Stimulated activated effector memory CD8-positive, alpha-beta T cell treated with anti-CD3 and anti-CD28 coated beads, Interleukin-12 subunit alpha, Interleukin-12 subunit beta, amount 100 ng/mL, for 72 hours (primary cell): ENCODE data around the gene PRKRIP1.
"Not testable (repeated sequence)": the region's sequence is repeated elsewhere in the genome, so short reads cannot be mapped to it uniquely, and the experiment has no call there.

ENCODE experiments used
- ATAC-seq: fragments of 150-1000 bp; cut with Tn5 transposase; 2 replicates; pipeline ENCODE4 v1.10.0; 2021
- DNase-seq, 2 donors: peaks; one replicate each; pipeline ENCODE4 v3.0.0; 2021 to 2022; ENCODE audit warnings: low spot score in 2 of 2
- H3K27ac Mint-ChIP-seq: one replicate; pipeline ENCODE4 v1.8.0; 2022; ENCODE audit warnings: mild to moderate bottlenecking, mixed read lengths
- H3K36me3 Mint-ChIP-seq: one replicate; pipeline ENCODE4 v1.8.0; 2022; ENCODE audit warnings: mild to moderate bottlenecking, mixed read lengths
- H3K4me1 Mint-ChIP-seq: one replicate; pipeline ENCODE4 v1.8.0; 2022; ENCODE audit warnings: mixed read lengths
- H3K4me3 Mint-ChIP-seq: one replicate; pipeline ENCODE4 v1.8.0; 2022; ENCODE audit warnings: mild to moderate bottlenecking, mixed read lengths
- H3K9me3 Mint-ChIP-seq: one replicate; pipeline ENCODE4 v1.8.0; 2022; ENCODE audit warnings: mixed read lengths

Gene PRKRIP1

GRCh38 chr7:102471791-102472125, 75.6 kb downstream of the PRKRIP1 start:
- ATAC-seq (no peak), DNase-seq (no peak)
- peak overlapping the region; percentile 48 for H3K27ac Mint-ChIP-seq
- H3K4me3 Mint-ChIP-seq: no peak overlapping the region
- peaks cover 8% of the 10 kb centered on the region for H3K4me1 Mint-ChIP-seq
- H3K9me3 Mint-ChIP-seq: no peaks in the 10 kb centered on the region
- H3K36me3 Mint-ChIP-seq: peaks cover 42% of the 10 kb centered on the region

- peaks cover 5% of the 10 kb centered on the region for H3K4me1 Mint-ChIP-seq
- H3K4me3 Mint-ChIP-seq: no peak overlapping the region
- peaks cover 38% of the 10 kb centered on the region for H3K36me3 Mint-ChIP-seq
- H3K9me3 Mint-ChIP-seq: no peaks in the 10 kb centered on the region
- H3K27ac Mint-ChIP-seq: peak overlapping the region; percentile 48
- DNase-seq (no peak), ATAC-seq (no peak)
Observed at GRCh38 chr7:102472126-102473041, 76.2 kb downstream of the PRKRIP1 start.

- H3K9me3 Mint-ChIP-seq: no peaks in the 10 kb centered on the region
Observed at GRCh38 chr7:102473271-102473991, 77.3 kb downstream of the PRKRIP1 start.

GRCh38 chr7:102474116-102474515, 78.0 kb downstream of the PRKRIP1 start:
- H3K27ac Mint-ChIP-seq, H3K9me3 Mint-ChIP-seq, ATAC-seq, H3K4me3 Mint-ChIP-seq, H3K4me1 Mint-ChIP-seq: not testable (repeated sequence)
- DNase-seq: peak in 1 of 2 donors; percentile 1
- H3K36me3 Mint-ChIP-seq: peaks cover 32% of the 10 kb centered on the region

More at GRCh38 chr7:102473271-102473991, 77.3 kb downstream of the PRKRIP1 start:
- Mint-ChIP-seq H3K4me3 (no peak overlapping the region), H3K27ac (no peak overlapping the region), H3K4me1 (peaks cover 5% of the 10 kb centered on the region), H3K36me3 (peaks cover 38% of the 10 kb centered on the region)
- ATAC-seq (no peak), DNase-seq (peak in 1 of 2 donors; percentile 1)

- H3K27ac Mint-ChIP-seq, H3K4me1 Mint-ChIP-seq, DNase-seq, ATAC-seq, H3K4me3 Mint-ChIP-seq, H3K9me3 Mint-ChIP-seq: not testable (repeated sequence)
- peaks cover 29% of the 10 kb centered on the region for H3K36me3 Mint-ChIP-seq
Observed at GRCh38 chr7:102474736-102475435, 78.7 kb downstream of the PRKRIP1 start.
